ENCODE data around the gene CST5. TPM values are rescaled to one million over a fixed set of nuclear protein-coding genes. Genes with fewer than 3 reads are reported as not detected.
"Not testable (repeated sequence)": the region's sequence is repeated elsewhere in the genome, so short reads cannot be mapped to it uniquely, and the experiment has no call there.

Gene CST5
- total and polyA plus RNA-seq, 2 experiments from 2014 or later, result 0.56 TPM; not detected in 1

DNA sequence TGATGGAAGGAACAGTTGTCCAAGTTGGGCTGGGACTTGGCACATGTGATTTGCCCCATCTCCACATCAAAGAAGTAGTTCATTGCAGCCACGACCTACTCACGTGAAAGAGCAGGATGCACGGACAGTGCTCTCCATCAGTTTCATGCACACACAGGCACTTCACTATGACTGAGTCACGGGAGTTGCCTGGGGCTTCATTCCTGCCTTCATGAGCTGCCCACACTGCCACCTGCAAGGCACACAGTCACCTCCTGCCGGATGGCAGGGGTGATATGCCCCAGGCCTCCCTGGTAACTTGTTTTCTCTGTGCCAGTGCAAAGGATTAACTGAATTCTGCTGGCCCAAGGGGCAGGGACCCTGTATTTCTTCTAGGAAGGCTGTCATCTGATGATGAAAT lies 22.8 kb downstream of the CST5 start:
- H3K27me3 ChIP-seq, result no peaks in the 10 kb centered on the region
- DNase-seq (ENCODE audit: low read depth in 1 of 2, low spot score in 1 of 2), result no peak
- no peaks in the 10 kb centered on the region for H3K4me1 ChIP-seq (ENCODE audit: low read depth)
- no peaks in the 10 kb centered on the region for H3K9me3 ChIP-seq (ENCODE audit: low read depth)
- H3K4me3 ChIP-seq, result no peak overlapping the region
- no peak overlapping the region for H3K27ac ChIP-seq
- TF ChIP-seq, protein P1, sequence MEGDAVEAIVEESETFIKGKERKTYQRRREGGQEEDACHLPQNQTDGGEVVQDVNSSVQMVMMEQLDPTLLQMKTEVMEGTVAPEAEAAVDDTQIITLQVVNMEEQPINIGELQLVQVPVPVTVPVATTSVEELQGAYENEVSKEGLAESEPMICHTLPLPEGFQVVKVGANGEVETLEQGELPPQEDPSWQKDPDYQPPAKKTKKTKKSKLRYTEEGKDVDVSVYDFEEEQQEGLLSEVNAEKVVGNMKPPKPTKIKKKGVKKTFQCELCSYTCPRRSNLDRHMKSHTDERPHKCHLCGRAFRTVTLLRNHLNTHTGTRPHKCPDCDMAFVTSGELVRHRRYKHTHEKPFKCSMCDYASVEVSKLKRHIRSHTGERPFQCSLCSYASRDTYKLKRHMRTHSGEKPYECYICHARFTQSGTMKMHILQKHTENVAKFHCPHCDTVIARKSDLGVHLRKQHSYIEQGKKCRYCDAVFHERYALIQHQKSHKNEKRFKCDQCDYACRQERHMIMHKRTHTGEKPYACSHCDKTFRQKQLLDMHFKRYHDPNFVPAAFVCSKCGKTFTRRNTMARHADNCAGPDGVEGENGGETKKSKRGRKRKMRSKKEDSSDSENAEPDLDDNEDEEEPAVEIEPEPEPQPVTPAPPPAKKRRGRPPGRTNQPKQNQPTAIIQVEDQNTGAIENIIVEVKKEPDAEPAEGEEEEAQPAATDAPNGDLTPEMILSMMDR (IDR thresholded peaks at IDR 0.05; ENCODE audit: low read depth, low read length), result no peak
- H3K36me3 ChIP-seq, result no peaks in the 10 kb centered on the region

DNA sequence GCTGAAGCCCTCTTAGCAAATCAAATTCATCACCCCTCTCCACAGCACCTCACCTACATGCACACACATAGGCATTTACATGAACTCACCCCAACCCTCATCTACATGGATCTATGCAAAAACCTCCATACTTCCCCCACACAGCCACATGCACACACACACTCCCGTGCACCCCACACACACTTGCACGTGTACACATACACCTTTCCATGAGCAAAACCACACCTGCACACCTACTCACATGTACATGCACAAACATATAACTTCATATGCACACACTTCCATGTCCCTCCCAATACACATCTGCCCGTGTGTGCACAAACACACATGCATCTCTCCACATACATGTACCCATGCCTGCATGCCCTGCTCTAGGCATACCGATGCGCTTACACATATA lies 23.3 kb downstream of the CST5 start:
- H3K4me3 ChIP-seq, result no peak overlapping the region
- TF ChIP-seq, protein P1 (IDR thresholded peaks at IDR 0.05; ENCODE audit: low read depth, low read length), result no peak
- H3K36me3 ChIP-seq, result no peaks in the 10 kb centered on the region
- no peaks in the 10 kb centered on the region for H3K27me3 ChIP-seq
- H3K4me1 ChIP-seq (ENCODE audit: low read depth), result no peaks in the 10 kb centered on the region
- H3K27ac ChIP-seq, result no peak overlapping the region
- no peaks in the 10 kb centered on the region for H3K9me3 ChIP-seq (ENCODE audit: low read depth)
- DNase-seq (ENCODE audit: low read depth in 1 of 2, low spot score in 1 of 2), result no peak

DNA sequence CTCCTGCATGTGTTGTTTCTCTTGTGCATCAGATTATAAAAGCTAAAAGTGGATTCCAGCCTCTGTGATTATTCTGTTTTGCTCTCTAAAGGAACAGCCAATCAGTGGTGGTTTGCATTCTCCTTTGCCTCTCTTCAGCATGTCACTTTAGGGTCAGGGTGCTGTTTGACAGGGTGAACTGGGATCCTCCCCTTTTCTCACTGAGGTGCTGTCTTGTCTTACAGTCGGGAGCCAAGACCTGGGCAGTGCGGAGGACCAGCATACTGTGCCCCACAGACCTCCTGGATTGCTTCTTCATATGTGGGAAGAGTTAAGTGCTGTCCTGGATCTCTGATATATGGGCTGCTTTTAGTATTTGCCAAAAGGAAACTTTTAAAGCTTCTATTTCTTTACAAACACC lies 37.9 kb downstream of the CST5 start:
- no peak for DNase-seq (ENCODE audit: low read depth in 1 of 2, low spot score in 1 of 2)
- no peaks in the 10 kb centered on the region for H3K36me3 ChIP-seq
- H3K4me3 ChIP-seq, result no peak overlapping the region
- TF ChIP-seq, protein P1 (IDR thresholded peaks at IDR 0.05; ENCODE audit: low read depth, low read length), result no peak
- no peaks in the 10 kb centered on the region for H3K27me3 ChIP-seq
- no peaks in the 10 kb centered on the region for H3K4me1 ChIP-seq (ENCODE audit: low read depth)
- no peak overlapping the region for H3K27ac ChIP-seq
- H3K9me3 ChIP-seq (ENCODE audit: low read depth), result no peaks in the 10 kb centered on the region

DNA sequence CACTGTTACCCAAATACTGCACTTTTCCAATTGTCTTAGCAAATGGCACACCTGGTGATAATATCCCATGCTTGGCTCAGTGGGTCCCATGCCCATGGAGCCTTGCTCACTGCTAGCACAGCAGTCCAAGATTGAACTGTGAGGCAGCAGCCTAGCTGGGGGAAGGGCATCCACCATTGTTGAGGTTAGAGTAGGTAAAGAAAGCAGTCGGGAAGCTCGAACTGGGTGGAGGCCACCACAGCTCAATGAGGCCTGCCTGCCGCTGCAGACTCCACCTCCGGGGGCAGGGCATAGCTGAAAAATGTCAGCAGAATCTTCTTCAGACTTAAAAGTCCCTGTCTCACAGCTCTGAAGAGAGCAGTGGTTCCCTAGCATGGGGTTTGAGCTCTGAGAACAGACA lies 43.8 kb downstream of the CST5 start:
- no peaks in the 10 kb centered on the region for H3K9me3 ChIP-seq (ENCODE audit: low read depth)
- no peaks in the 10 kb centered on the region for H3K27me3 ChIP-seq
- no peak for DNase-seq (ENCODE audit: low read depth in 1 of 2, low spot score in 1 of 2)
- no peaks in the 10 kb centered on the region for H3K4me1 ChIP-seq (ENCODE audit: low read depth)
- no peaks in the 10 kb centered on the region for H3K36me3 ChIP-seq
- TF ChIP-seq, protein P1 (IDR thresholded peaks at IDR 0.05; ENCODE audit: low read depth, low read length), result no peak
- no peak overlapping the region for H3K4me3 ChIP-seq
- no peak overlapping the region for H3K27ac ChIP-seq

DNA sequence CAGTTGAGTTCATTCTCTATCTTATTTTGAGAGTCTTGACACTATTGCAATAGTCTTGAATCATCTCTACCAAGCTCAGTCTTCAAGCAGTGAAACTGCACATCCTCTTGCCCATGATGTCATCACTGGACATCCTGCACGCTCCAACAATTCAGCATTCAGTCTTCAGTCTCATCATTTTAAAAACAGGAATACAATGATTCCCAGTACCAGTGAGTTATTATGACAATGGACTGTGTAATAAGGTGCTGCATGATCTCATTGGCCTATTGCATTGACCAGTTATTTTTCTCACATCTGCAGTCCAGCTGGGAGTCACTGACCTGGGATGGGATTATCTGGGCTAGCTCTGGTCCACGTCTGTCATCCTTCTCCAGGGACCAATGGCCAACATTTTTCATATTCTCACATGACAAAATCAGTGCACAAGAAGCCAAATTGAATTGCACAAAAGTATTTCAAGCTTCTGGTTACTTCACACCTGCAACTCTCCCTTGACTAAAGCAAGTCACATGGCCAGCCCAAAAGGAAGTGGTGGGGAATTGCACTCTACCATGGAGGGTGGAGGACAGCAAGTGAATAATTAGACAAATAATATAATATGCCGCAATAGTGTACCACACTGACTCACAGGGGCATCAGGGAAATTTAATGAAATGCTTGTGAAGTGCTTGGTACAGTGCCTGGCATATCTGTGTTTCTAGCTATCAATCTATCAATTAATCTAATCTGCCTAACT lies 46.6 kb downstream of the CST5 start:
- Histone ChIP-seq H3K27me3 (no peaks in the 10 kb centered on the region), H3K4me3 (no peak overlapping the region), H3K36me3 (no peaks in the 10 kb centered on the region), H3K27ac (no peak overlapping the region), H3K4me1 (ENCODE audit: low read depth) (no peaks in the 10 kb centered on the region), H3K9me3 (ENCODE audit: low read depth) (no peaks in the 10 kb centered on the region)
- DNase-seq (ENCODE audit: low read depth in 1 of 2, low spot score in 1 of 2), result no peak
- TF ChIP-seq, protein P1 (IDR thresholded peaks at IDR 0.05; ENCODE audit: low read depth, low read length), result no peak

DNA sequence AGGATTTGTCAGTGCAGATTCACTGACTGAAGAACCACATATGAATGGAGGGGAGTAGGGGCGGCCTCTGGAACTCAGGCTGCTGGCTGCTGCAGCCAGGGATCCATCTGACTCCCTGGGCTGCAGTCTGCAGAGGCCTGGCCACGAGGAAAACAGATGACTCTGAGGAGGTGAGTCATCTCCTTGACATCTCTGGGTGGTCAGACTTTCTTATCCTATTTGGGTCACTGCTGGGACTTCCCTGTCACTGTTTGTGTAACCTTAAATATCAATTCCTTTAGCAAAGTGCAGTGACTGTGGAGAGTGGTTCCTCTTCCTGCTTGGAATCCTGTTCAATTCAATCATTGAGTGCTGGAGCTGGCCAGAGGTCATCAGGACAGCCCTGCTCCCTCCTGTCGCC lies 47.6 kb downstream of the CST5 start:
- not testable (repeated sequence) for H3K27ac ChIP-seq; H3K9me3 ChIP-seq (ENCODE audit: low read depth); H3K4me3 ChIP-seq; H3K4me1 ChIP-seq (ENCODE audit: low read depth); H3K27me3 ChIP-seq; H3K36me3 ChIP-seq
- DNase-seq (ENCODE audit: low read depth in 1 of 2, low spot score in 1 of 2), result peak in 1 of 2 donors; percentile 13
